ENCODE measurements around the gene MAD2L1BP.
A peak's percentile ranks its signal among the peaks of the same experiment; 100 is the strongest.
"Not testable (repeated sequence)": the region's sequence is repeated elsewhere in the genome, so short reads cannot be mapped to it uniquely, and the experiment has no call there.

The MAD2L1BP gene

DNA sequence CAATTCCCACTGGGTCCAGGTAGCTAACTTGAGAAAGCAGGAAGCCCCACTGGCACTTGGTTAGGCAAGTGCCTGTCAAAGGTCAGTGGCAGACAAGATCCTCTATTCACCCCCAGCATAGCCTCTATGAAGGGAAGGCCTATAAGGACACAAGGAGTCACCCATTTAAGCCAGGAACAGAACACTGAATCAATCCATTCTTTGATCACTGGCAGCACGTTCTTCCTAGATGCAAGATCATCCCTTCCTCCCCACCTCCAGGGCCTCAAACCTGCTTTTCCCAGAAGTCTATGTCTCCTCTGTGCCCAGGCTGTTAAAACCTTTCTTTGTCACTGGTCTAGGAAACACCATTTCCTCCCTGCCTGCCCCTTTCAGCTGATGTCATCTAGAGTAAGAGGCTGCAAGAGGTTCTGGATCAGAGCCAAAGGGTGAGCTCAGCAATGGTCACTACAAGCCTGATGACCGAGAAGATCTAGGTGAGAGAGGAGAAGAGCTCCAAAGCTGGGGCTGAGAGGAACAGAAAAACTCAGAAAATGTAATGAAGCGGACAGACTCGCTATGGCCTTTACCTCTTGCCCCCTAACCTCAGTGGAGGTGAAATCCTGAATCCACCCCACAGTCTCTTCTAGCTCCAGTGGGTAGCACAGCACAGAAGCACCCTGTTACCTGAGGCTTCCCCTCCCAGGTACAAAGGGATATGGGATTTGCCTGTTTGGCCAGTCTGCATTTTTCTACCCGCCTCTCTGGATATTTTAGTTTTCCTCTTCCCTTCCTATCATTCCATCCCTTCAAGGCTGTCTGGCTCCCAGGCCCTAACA, 8.4 kb upstream of the MAD2L1BP start:
- TF ChIP-seq YY1 (IDR thresholded peaks at IDR 0.05; ENCODE audit: insufficient read depth, insufficient read length) (no peak), SUZ12 (IDR thresholded peaks at IDR 0.05; ENCODE audit: extremely low read depth, insufficient read depth, insufficient read length) (no peak), ZNF274 (IDR thresholded peaks at IDR 0.05; ENCODE audit: low read depth, low read length) (no peak)
- no peaks in the 10 kb centered on the region for H3K9me3 ChIP-seq (ENCODE audit: insufficient read depth, low read length)
- H3K36me3 ChIP-seq (ENCODE audit: insufficient read depth, insufficient read length, low read length): peaks cover 53% of the 10 kb centered on the region
- H3K27me3 ChIP-seq (ENCODE audit: insufficient read depth, insufficient read length): no peaks in the 10 kb centered on the region
- H3K4me3 ChIP-seq (ENCODE audit: insufficient read length, low read depth): no peak overlapping the region
- no peak overlapping the region for H3K9ac ChIP-seq (ENCODE audit: insufficient read length, low read depth)
- no peak for DNase-seq (ENCODE audit: low read depth, low spot score)
- H3K4me1 ChIP-seq (ENCODE audit: insufficient read depth, insufficient read length): no peaks in the 10 kb centered on the region

DNA sequence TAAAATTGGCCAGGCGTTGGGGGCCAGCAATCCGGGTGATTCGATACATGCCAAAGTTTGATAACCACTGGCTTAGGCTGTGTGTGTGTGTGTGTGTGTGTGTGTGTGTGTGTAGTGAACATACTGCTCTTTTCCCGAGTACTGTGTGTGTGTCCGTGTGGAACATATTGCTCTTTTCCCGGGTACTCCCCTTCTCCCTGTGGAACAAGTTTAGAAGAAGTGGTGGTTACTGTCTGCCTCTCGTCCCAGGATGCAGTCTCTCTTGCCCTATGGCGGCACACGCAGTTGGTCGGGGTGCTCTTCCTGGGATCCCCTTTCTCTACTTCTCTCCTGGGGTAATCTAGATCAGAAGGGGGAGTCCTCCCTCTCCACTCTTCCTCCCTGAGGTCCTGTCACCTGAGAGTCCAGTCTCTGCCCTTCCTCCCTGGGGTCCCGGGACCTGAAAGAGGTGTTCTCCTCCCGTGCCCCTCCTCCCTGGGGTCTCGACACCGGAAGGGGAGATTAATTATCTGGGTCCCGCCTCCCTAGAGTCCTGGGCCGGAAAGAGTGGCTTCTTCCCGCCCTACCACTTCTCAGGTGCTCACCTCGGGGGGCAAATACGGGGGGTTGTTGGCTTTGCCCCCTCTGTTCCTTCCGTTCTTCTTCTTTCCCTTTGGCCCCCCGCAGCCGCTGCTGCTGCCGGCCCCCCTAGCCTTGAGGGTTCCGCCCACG, 7.1 kb upstream of the MAD2L1BP start:
- TF ChIP-seq SUZ12 (IDR thresholded peaks at IDR 0.05; ENCODE audit: extremely low read depth, insufficient read depth, insufficient read length): no peak
- no peak for TF ChIP-seq YY1 (IDR thresholded peaks at IDR 0.05; ENCODE audit: insufficient read depth, insufficient read length)
- no peak for TF ChIP-seq ZNF274 (IDR thresholded peaks at IDR 0.05; ENCODE audit: low read depth, low read length)
- Histone ChIP-seq H3K27me3 (ENCODE audit: insufficient read depth, insufficient read length) (no peaks in the 10 kb centered on the region), H3K36me3 (ENCODE audit: insufficient read depth, insufficient read length, low read length) (peaks cover 40% of the 10 kb centered on the region), H3K9me3 (ENCODE audit: insufficient read depth, low read length) (no peaks in the 10 kb centered on the region), H3K9ac (ENCODE audit: insufficient read length, low read depth) (peak overlapping the region; percentile 89), H3K4me1 (ENCODE audit: insufficient read depth, insufficient read length) (no peaks in the 10 kb centered on the region), H3K4me3 (ENCODE audit: insufficient read length, low read depth) (peak overlapping the region; percentile 64)
- DNase-seq (ENCODE audit: low read depth, low spot score): no peak

DNA sequence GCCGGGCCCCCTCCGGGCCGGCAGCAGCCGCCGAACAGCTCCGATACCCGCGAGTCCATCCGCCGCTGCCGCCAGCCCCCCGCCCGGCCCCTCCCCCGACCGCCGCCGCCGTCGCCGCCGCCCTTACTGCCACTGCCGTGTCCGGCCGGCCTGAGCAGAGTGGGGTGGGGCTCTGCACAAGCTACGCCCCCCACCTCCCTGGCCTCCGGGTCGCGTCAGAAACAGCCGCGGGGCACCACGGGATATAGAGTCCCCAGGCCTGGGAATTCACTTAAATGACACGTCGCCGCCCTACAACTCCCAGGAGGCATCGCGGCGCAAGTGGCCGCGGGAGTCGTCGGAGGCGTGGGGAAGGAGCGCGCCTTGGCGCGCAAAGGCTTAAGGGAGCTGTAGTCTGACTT, 6.5 kb upstream of the MAD2L1BP start, which contains the start of gene GTPBP2:
GTPBP2 (minus strand) TSS at position 161 of the 401 bp plus-strand sequence; CDS start at position 59, 102 bp downstream.
- Histone ChIP-seq H3K9me3 (ENCODE audit: insufficient read depth, low read length) (no peaks in the 10 kb centered on the region), H3K4me1 (ENCODE audit: insufficient read depth, insufficient read length) (no peaks in the 10 kb centered on the region), H3K36me3 (ENCODE audit: insufficient read depth, insufficient read length, low read length) (peaks cover 35% of the 10 kb centered on the region), H3K9ac (ENCODE audit: insufficient read length, low read depth) (peak within 1 kb of the TSS; percentile 92), H3K27me3 (ENCODE audit: insufficient read depth, insufficient read length) (no peaks in the 10 kb centered on the region), H3K4me3 (ENCODE audit: insufficient read length, low read depth) (peak within 1 kb of the TSS; percentile 82)
- peak; percentile 96 for DNase-seq (ENCODE audit: low read depth, low spot score)
- TF ChIP-seq YY1 (IDR thresholded peaks at IDR 0.05; ENCODE audit: insufficient read depth, insufficient read length) (no peak), SUZ12 (IDR thresholded peaks at IDR 0.05; ENCODE audit: extremely low read depth, insufficient read depth, insufficient read length) (no peak), ZNF274 (IDR thresholded peaks at IDR 0.05; ENCODE audit: low read depth, low read length) (no peak)

DNA sequence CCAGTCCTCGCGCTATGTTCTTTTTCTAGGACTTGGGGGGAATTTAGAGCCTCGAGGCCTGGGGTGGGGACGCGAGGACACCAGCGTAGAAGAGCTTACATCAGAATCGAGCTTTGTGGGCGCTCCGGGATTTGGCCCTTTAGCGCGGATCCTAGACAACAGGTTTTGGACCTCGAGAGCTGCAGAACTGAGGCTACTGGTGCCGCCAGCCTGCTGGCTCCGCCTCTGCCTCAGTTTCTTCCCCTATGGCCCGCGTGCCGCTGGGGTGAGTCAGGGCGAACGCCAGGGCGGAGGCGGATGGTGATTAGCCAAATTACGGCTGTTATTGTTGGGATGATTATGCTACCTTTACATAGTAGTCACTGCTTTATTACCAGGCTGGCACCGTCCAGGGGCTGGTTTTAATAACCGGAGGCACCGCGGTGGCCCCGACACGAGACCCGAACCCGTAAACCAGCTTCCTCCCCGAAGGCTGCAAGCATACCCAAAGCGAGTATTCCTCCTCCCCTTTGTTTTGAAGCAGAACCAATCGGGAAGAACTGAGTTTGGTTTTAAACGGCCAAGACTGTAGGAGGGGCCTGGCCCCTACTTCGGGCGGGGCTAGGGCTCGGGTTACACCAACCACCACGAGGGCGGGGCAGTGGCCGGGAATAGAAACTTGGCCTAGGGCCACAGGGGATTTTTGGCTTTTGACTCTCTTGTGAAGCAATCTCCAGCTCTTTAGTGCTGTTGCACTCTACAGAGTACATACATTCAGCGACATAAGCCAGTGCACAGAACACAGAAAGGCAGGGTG, 5.9 kb upstream of the MAD2L1BP start:
- Histone ChIP-seq H3K4me3 (ENCODE audit: insufficient read length, low read depth) (peak overlapping the region; percentile 82), H3K4me1 (ENCODE audit: insufficient read depth, insufficient read length) (no peaks in the 10 kb centered on the region), H3K9me3 (ENCODE audit: insufficient read depth, low read length) (no peaks in the 10 kb centered on the region), H3K36me3 (ENCODE audit: insufficient read depth, insufficient read length, low read length) (peaks cover 29% of the 10 kb centered on the region), H3K27me3 (ENCODE audit: insufficient read depth, insufficient read length) (no peaks in the 10 kb centered on the region), H3K9ac (ENCODE audit: insufficient read length, low read depth) (peak overlapping the region; percentile 92)
- TF ChIP-seq YY1 (IDR thresholded peaks at IDR 0.05; ENCODE audit: insufficient read depth, insufficient read length): no peak
- no peak for TF ChIP-seq SUZ12 (IDR thresholded peaks at IDR 0.05; ENCODE audit: extremely low read depth, insufficient read depth, insufficient read length)
- TF ChIP-seq ZNF274 (IDR thresholded peaks at IDR 0.05; ENCODE audit: low read depth, low read length): no peak
- DNase-seq (ENCODE audit: low read depth, low spot score): peak; percentile 85

DNA sequence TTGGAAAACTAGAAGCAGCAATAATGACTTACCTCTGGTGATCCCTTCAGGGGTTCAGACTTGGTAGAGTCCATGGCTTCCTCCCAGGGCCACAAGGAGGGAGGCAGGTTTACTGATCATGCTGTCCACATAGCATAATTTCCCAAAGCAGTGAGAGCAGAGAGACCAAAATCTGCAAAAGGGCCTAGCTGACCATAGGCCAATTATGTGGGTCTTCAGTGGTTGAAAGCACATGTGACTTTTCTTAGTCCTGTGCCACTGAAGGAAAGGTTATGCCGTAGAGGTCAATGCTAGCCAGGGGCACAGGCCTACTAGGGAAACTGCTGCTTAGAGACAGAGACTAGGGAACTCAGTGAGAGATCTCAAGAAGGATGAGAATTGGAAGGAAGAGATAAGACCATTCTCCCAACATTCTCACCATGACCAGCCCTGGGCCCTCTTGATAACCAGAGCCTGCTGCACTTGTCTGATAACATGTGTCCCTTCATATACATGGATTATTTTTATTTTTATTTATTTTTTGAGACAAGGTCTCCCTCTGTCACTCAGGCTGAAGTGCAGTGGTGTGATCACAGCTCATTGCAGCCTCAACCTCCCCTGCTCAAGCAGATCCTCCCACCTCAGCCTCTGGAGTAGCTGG, 4.5 kb upstream of the MAD2L1BP start:
- no peaks in the 10 kb centered on the region for H3K27me3 ChIP-seq (ENCODE audit: insufficient read depth, insufficient read length)
- DNase-seq (ENCODE audit: low read depth, low spot score): no peak
- H3K4me3 ChIP-seq (ENCODE audit: insufficient read length, low read depth): no peak overlapping the region
- H3K9me3 ChIP-seq (ENCODE audit: insufficient read depth, low read length): no peaks in the 10 kb centered on the region
- H3K36me3 ChIP-seq (ENCODE audit: insufficient read depth, insufficient read length, low read length): peaks cover 15% of the 10 kb centered on the region
- no peak overlapping the region for H3K9ac ChIP-seq (ENCODE audit: insufficient read length, low read depth)
- TF ChIP-seq ZNF274 (IDR thresholded peaks at IDR 0.05; ENCODE audit: low read depth, low read length) (no peak), YY1 (IDR thresholded peaks at IDR 0.05; ENCODE audit: insufficient read depth, insufficient read length) (no peak), SUZ12 (IDR thresholded peaks at IDR 0.05; ENCODE audit: extremely low read depth, insufficient read depth, insufficient read length) (no peak)
- peaks cover 4% of the 10 kb centered on the region for H3K4me1 ChIP-seq (ENCODE audit: insufficient read depth, insufficient read length)

DNA sequence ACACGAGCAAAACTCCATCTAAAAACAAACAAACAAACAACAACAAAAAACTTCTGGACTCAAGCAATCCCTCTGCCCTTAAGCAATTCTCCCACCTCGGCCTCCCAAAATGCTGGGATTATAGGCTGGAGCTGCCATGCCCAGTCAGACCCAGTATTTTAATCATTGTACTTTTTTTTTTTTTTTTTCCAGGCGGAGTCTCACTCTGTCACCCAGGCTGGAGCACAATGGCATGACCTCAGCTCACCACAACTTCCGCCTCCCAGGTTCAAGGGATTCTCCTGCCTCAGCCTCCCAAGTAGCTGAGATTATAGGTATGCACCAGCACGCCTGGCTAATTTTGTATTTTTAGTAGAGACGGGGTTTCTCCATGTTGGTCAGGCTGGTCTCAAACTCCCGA, 2.6 kb upstream of the MAD2L1BP start:
- not testable (repeated sequence) for H3K9me3 ChIP-seq (ENCODE audit: insufficient read depth, low read length); H3K27me3 ChIP-seq (ENCODE audit: insufficient read depth, insufficient read length); DNase-seq (ENCODE audit: low read depth, low spot score); H3K4me1 ChIP-seq (ENCODE audit: insufficient read depth, insufficient read length); H3K4me3 ChIP-seq (ENCODE audit: insufficient read length, low read depth); H3K9ac ChIP-seq (ENCODE audit: insufficient read length, low read depth)
- H3K36me3 ChIP-seq (ENCODE audit: insufficient read depth, insufficient read length, low read length): peaks cover 12% of the 10 kb centered on the region

All from NT2/D1 (cell line).